Peyer's patch (tissue), 4 donors: ENCODE results near the gene CDH23.

Source experiments
- CTCF ChIP-seq, 6 experiments: fragments of 450-650 bp in 4 of 6; fragments of 200-600 bp in 2 of 6; sonication (generic) in 1 of 6; IDR thresholded peaks; one replicate each; pipeline ENCODE4 v1.5.1; 2017 to 2019; ENCODE audit warnings: antibody characterized with exemption in 6 of 6, mild to moderate bottlenecking in 3 of 6, moderate library complexity in 1 of 6
- POLR2A ChIP-seq, 2 donors: fragments of 450-650 bp; IDR thresholded peaks; one replicate each; pipeline ENCODE4 v1.5.1; 2017; ENCODE audit warnings: antibody characterized with exemption in 2 of 2, mild to moderate bottlenecking in 2 of 2, moderate library complexity in 2 of 2

DNA sequence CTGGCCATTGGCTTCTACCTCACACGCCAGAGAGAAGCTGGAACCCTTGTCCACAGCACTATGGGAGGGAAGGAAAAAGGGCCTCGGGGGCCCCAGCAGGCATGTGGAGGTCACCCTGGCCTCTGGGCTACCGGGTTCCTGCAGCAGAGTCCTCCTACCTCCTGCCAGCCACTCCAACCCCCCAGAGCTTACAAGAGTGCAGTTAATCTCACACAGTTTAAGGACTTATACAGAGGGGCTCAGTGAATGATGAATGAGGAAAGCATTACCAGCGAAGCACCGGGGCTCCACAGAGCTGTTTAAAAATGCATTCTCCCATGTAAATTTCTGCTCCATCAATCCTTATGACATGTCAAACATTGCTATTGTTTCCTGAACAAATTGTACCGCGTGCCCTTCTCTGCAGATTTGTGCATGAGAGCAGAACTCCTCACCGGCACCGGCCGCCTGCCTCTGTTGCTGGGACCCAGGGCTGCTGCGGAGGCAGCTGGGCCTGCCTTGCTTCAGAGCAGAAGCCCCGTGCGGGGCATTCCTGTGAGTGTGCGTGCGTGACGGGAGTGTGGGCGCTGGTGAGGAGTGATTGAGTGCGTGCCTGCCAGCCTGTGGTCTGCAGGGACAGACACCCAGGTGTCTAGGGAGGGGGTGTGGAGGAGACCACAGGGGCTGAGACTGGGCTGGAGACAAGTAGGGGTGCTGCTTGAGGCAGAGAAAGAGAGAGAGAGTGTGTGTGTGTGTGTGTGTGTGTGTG, 270.1 kb downstream of the CDH23 start:
- TF ChIP-seq CTCF (IDR thresholded peaks at IDR 0.05), result no peak
- TF ChIP-seq POLR2A (IDR thresholded peaks at IDR 0.05), result no peak
